Measurements from ENCODE around the gene RPS2. TPM values are rescaled to one million over a fixed set of nuclear protein-coding genes. Genes with fewer than 3 reads are reported as not detected.

RPS2 gene
- total RNA-seq, 5 donors from 2014 or later (not counting 1 experiment from before 2014, with no cell fraction given), result 3,208 to 3,662 (median 3,410) TPM

DNA sequence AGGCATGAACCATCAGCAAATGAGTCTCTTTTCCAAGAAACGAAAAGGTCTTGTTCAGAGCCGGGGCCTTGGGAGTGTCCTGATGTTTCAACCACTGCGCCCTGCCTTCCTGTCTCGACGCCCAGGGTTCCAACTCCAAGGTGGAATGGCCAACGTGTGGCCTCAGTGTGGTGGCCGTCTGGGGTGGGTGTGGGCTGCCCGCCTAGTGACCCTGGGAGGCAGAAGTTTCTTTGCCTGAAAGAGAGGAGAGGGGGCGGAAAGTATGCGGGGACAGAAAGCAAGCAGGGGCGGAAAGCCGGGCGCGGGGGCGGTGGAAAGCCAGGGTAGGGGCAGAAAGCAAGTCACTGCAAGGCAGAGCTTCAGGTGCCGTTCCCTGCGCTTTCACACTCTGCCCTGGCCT, 25.7 kb downstream of the RPS2 start:
- Histone ChIP-seq H3K4me1 (ENCODE audit: control insufficient read depth in 1 of 2, extremely low read depth in 1 of 2, insufficient read depth in 2 of 2, low read length in 2 of 2) (peaks cover 2 to 21% of the 10 kb centered on the region in 2 experiments), H3K27ac (ENCODE audit: low read length) (no peak overlapping the region), H3K4me3 (ENCODE audit: control insufficient read depth in 1 of 2, extremely low read depth in 1 of 2, low read length in 1 of 2) (no peak overlapping the region), H3K27me3 (replicated peaks in 1 of 2; ENCODE audit: control insufficient read depth in 2 of 2, extremely low read depth in 1 of 2, insufficient read depth in 2 of 2, low read length in 1 of 2) (no peaks in the 10 kb centered on the region), H3K36me3 (ENCODE audit: control insufficient read depth in 2 of 2, extremely low read depth in 1 of 2, insufficient read depth in 1 of 2, low read length in 1 of 2) (peaks cover 7 to 21% of the 10 kb centered on the region in 2 donors), H3K9me3 (no peaks in the 10 kb centered on the region)
- H3K4me3 Mint-ChIP-seq, result no peak overlapping the region
- ATAC-seq (replicated peaks in 1 of 4), result no peak
- CTCF ChIA-PET, result no interaction called here
- DNase-seq, result no peak
- no peak overlapping the region for H3K27ac Mint-ChIP-seq
- POLR2A ChIA-PET, result no interaction called here
- 97% methylated on average over 12 of the region's 17 CpGs for WGBS (ENCODE audit: insufficient coverage)
- H3K36me3 Mint-ChIP-seq, result peaks cover 3% of the 10 kb centered on the region
- no peaks in the 10 kb centered on the region for H3K9me3 Mint-ChIP-seq
- peaks cover 5 to 19% (median 14%) of the 10 kb centered on the region in 3 donors for H3K4me1 Mint-ChIP-seq
- no peaks in the 10 kb centered on the region for H3K27me3 Mint-ChIP-seq

DNA sequence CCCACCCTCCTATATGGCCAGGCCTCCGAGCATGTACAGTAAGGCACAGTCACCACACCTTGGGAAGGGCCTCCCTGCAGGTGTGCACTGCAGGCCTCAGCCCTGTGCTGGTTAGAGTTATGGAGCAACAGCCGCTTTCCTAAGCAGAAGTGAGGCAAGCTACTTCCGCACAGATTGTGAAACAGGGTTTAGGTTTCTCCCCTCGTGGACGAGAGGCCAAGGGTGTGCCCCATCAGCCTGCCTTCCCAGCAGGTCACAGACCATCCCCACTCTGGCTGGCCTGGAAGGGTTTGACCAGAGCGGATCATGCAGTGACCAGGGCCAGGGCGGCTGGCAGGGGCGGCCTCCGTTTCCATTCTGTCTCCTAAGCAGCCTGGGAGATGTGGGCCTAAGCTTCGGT, 26.3 kb downstream of the RPS2 start:
- WGBS (ENCODE audit: insufficient coverage), result 96% methylated on average over 6 of the region's 10 CpGs
- H3K27me3 ChIP-seq (replicated peaks in 1 of 2; ENCODE audit: control insufficient read depth in 2 of 2, extremely low read depth in 1 of 2, insufficient read depth in 2 of 2, low read length in 1 of 2), result no peaks in the 10 kb centered on the region
- no peaks in the 10 kb centered on the region for H3K9me3 ChIP-seq
- CTCF ChIA-PET, result no interaction called here
- H3K4me3 ChIP-seq (ENCODE audit: control insufficient read depth in 1 of 2, extremely low read depth in 1 of 2, low read length in 1 of 2), result no peak overlapping the region
- ATAC-seq (replicated peaks in 1 of 4) (no peak), DNase-seq (no peak)
- POLR2A ChIA-PET, result no interaction called here
- Mint-ChIP-seq H3K9me3 (no peaks in the 10 kb centered on the region), H3K36me3 (peaks cover 3% of the 10 kb centered on the region), H3K4me1 (peaks cover 0 to 15% (median 11%) of the 10 kb centered on the region in 3 donors), H3K4me3 (no peak overlapping the region), H3K27me3 (no peaks in the 10 kb centered on the region), H3K27ac (no peak overlapping the region)
- H3K4me1 ChIP-seq (ENCODE audit: control insufficient read depth in 1 of 2, extremely low read depth in 1 of 2, insufficient read depth in 2 of 2, low read length in 2 of 2), result peaks cover 2 to 15% of the 10 kb centered on the region in 2 experiments
- no peak overlapping the region for H3K27ac ChIP-seq (ENCODE audit: low read length)
- peaks cover 7 to 21% of the 10 kb centered on the region in 2 donors for H3K36me3 ChIP-seq (ENCODE audit: control insufficient read depth in 2 of 2, extremely low read depth in 1 of 2, insufficient read depth in 1 of 2, low read length in 1 of 2)

DNA sequence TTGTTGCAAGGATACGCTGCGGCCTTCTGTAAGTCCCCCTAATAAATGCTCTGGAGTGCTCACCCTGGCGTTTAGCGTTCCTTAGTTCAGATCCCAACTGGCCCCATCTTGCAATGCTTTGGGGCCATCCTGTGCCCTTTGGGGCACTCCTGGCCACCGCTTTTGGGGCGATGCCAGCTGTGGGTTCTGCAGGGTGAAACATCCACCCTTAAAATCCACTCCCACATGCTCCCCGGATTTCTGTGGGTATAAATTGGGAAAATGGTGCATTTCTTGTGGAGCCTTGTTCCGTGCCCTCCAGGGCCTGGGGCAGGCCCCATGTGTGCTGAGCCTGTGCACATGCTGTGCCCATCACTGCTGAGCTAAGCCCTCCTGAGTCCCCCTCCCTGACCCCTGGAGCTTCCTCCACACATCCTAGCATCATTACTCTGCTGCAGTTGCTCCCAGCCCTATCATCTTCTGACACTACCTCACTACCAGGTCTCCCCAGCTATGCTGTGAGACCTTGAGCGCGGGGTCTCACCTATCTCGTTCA, 27.6 kb downstream of the RPS2 start:
- Mint-ChIP-seq H3K4me1 (peaks cover 0 to 7% (median 7%) of the 10 kb centered on the region in 3 donors), H3K4me3 (no peak overlapping the region), H3K27me3 (no peaks in the 10 kb centered on the region), H3K9me3 (no peaks in the 10 kb centered on the region), H3K36me3 (peaks cover 3% of the 10 kb centered on the region), H3K27ac (no peak overlapping the region)
- Histone ChIP-seq H3K4me1 (ENCODE audit: control insufficient read depth in 1 of 2, extremely low read depth in 1 of 2, insufficient read depth in 2 of 2, low read length in 2 of 2) (peaks cover 0 to 6% of the 10 kb centered on the region in 2 experiments), H3K27me3 (replicated peaks in 1 of 2; ENCODE audit: control insufficient read depth in 2 of 2, extremely low read depth in 1 of 2, insufficient read depth in 2 of 2, low read length in 1 of 2) (peaks cover 0 to 9% of the 10 kb centered on the region in 2 experiments), H3K4me3 (ENCODE audit: control insufficient read depth in 1 of 2, extremely low read depth in 1 of 2, low read length in 1 of 2) (no peak overlapping the region), H3K36me3 (ENCODE audit: control insufficient read depth in 2 of 2, extremely low read depth in 1 of 2, insufficient read depth in 1 of 2, low read length in 1 of 2) (peaks cover 7 to 21% of the 10 kb centered on the region in 2 donors), H3K9me3 (no peaks in the 10 kb centered on the region), H3K27ac (ENCODE audit: low read length) (no peak overlapping the region)
- DNase-seq (no peak), ATAC-seq (replicated peaks in 1 of 4) (no peak)
- CTCF ChIA-PET, result no interaction called here
- 96% methylated on average over 5 of the region's 11 CpGs for WGBS (ENCODE audit: insufficient coverage)
- POLR2A ChIA-PET, result no interaction called here

DNA sequence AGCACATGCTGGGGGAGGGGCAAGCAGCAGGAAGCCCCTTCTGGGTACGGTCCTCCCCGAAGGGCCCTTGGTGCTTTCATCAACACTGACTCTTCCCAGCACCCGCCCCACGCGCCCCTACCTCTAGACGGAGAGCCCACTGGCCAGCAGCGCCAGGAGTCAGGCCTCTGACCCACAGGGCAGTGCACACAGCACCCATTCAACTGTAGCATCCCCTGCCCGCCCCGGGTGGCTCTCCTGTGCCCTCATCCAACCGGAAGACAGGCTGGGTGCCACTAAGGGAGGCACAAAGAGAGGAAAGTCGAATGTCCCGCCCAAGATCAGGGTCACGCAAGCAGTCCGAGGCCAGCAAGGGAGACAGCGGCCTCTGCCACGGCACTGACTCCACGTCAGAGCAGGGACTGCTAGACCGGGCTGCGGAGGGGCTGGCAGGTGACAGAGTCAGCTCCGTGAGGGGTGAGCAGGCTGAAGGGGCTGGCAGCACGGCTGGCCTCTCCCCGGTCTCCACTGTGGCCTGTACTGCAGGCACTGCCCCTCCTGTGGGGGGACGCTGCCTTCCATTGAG, 31.4 kb downstream of the RPS2 start:
- no peak overlapping the region for H3K27ac Mint-ChIP-seq
- H3K27me3 Mint-ChIP-seq, result no peaks in the 10 kb centered on the region
- no peak for DNase-seq
- CTCF ChIA-PET, result no interaction called here
- H3K4me1 Mint-ChIP-seq, result peaks cover 0 to 3% (median 1%) of the 10 kb centered on the region in 3 donors
- WGBS (ENCODE audit: insufficient coverage), result 87% methylated on average over 21 of the region's 23 CpGs
- Histone ChIP-seq H3K36me3 (ENCODE audit: control insufficient read depth in 2 of 2, extremely low read depth in 1 of 2, insufficient read depth in 1 of 2, low read length in 1 of 2) (peaks cover 0 to 4% of the 10 kb centered on the region in 2 donors), H3K27me3 (replicated peaks in 1 of 2; ENCODE audit: control insufficient read depth in 2 of 2, extremely low read depth in 1 of 2, insufficient read depth in 2 of 2, low read length in 1 of 2) (peaks cover 0 to 13% of the 10 kb centered on the region in 2 experiments), H3K9me3 (no peaks in the 10 kb centered on the region), H3K27ac (ENCODE audit: low read length) (no peak overlapping the region), H3K4me3 (ENCODE audit: control insufficient read depth in 1 of 2, extremely low read depth in 1 of 2, low read length in 1 of 2) (no peak overlapping the region), H3K4me1 (ENCODE audit: control insufficient read depth in 1 of 2, extremely low read depth in 1 of 2, insufficient read depth in 2 of 2, low read length in 2 of 2) (peaks cover 2 to 11% of the 10 kb centered on the region in 2 experiments)
- no peak overlapping the region for H3K4me3 Mint-ChIP-seq
- H3K36me3 Mint-ChIP-seq, result peaks cover 3% of the 10 kb centered on the region
- POLR2A ChIA-PET, result no interaction called here
- no peaks in the 10 kb centered on the region for H3K9me3 Mint-ChIP-seq
- ATAC-seq (replicated peaks in 1 of 4), result no peak

DNA sequence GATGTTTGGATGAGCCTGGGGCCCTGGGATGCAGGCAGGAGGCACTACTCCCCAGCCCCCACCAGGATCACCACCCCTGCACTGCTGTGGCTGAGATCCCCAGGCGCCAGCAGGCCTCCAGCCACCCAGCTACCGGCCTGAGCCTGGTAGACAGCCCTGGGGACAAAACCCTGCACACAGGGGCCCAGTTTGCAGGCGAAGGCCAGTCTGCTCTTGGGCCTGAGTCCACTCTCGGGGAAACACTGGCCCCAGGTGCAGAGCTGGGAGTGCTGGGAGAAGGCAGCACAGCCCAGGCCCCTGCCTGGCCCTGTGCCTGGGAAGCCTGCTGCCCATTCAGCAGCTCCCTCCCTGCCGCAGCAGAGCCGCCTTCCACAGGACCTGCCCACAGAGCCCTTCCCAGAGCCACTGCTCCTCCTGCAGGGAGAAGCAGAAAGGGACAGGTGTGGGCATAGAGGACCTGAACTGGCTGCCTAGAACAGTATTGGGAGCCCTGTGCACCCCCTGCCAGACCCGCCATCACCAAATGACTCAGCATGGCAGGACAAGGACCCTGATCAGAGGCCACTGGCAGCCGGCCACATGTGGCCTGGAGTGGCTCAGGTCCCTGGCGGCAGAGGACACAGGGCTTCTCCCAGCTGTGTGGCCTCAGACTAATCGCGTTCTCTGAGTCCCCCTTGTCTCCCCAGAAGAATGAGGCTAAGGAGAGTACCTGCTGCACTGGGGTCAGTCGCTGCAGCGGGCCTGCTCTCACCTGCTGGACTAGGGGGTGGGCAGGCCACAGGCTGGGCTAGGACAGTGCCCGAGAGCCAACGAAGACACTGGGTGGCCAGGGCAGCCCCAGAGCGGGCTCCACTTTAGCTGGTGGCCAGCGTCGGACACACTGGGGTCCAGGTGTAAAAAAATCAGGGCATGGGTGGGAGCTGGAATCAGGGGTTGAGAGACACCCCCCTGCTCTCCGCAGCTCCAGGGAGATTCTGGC, 32.3 kb downstream of the RPS2 start:
- Histone ChIP-seq H3K27me3 (replicated peaks in 1 of 2; ENCODE audit: control insufficient read depth in 2 of 2, extremely low read depth in 1 of 2, insufficient read depth in 2 of 2, low read length in 1 of 2) (peaks cover 0 to 13% of the 10 kb centered on the region in 2 experiments), H3K36me3 (ENCODE audit: control insufficient read depth in 2 of 2, extremely low read depth in 1 of 2, insufficient read depth in 1 of 2, low read length in 1 of 2) (no peaks in the 10 kb centered on the region), H3K4me3 (ENCODE audit: control insufficient read depth in 1 of 2, extremely low read depth in 1 of 2, low read length in 1 of 2) (no peak overlapping the region), H3K27ac (ENCODE audit: low read length) (no peak overlapping the region), H3K4me1 (ENCODE audit: control insufficient read depth in 1 of 2, extremely low read depth in 1 of 2, insufficient read depth in 2 of 2, low read length in 2 of 2) (peaks cover 2 to 11% of the 10 kb centered on the region in 2 experiments), H3K9me3 (no peaks in the 10 kb centered on the region)
- ChIA-PET CTCF (no interaction called here), POLR2A (no interaction called here)
- H3K27me3 Mint-ChIP-seq, result no peaks in the 10 kb centered on the region
- peaks cover 0 to 3% (median 1%) of the 10 kb centered on the region in 3 donors for H3K4me1 Mint-ChIP-seq
- WGBS (ENCODE audit: insufficient coverage), result 89% methylated on average over 16 of the region's 19 CpGs
- H3K4me3 Mint-ChIP-seq, result no peak overlapping the region
- H3K36me3 Mint-ChIP-seq, result no peaks in the 10 kb centered on the region
- no peaks in the 10 kb centered on the region for H3K9me3 Mint-ChIP-seq
- ATAC-seq (replicated peaks in 1 of 4) (no peak), DNase-seq (no peak)
- no peak overlapping the region for H3K27ac Mint-ChIP-seq

DNA sequence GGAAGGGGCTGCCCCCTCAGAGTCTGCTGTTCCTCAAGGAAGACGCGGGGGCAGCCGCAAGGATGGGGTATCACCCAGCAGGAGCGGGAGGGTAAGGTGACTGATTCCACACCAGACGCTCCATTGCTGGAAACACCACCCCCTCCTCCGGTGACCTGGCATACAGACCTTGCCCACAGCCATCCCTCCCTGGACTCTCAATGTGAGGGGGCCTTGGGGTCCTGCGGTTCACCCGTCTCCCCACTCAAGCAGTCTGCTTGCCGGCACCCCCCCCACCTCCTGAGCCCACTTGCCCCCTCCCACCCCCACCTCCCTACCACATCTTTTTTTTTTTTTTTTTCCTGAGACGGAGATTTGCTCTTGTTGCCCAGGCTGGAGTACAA, 34.3 kb downstream of the RPS2 start:
- no peak for DNase-seq
- Mint-ChIP-seq H3K27me3 (no peaks in the 10 kb centered on the region), H3K9me3 (no peaks in the 10 kb centered on the region), H3K36me3 (no peaks in the 10 kb centered on the region), H3K4me1 (peaks cover 0 to 3% (median 1%) of the 10 kb centered on the region in 3 donors), H3K4me3 (peak overlapping the region in 2 of 3 donors; percentile 36 to 43), H3K27ac (no peak overlapping the region)
- POLR2A ChIA-PET, result no interaction called here
- no peaks in the 10 kb centered on the region for H3K36me3 ChIP-seq (ENCODE audit: control insufficient read depth in 2 of 2, extremely low read depth in 1 of 2, insufficient read depth in 1 of 2, low read length in 1 of 2)
- peaks cover 0 to 17% of the 10 kb centered on the region in 2 experiments for H3K27me3 ChIP-seq (replicated peaks in 1 of 2; ENCODE audit: control insufficient read depth in 2 of 2, extremely low read depth in 1 of 2, insufficient read depth in 2 of 2, low read length in 1 of 2)
- H3K9me3 ChIP-seq, result no peaks in the 10 kb centered on the region
- no peak overlapping the region for H3K27ac ChIP-seq (ENCODE audit: low read length)
- H3K4me3 ChIP-seq (ENCODE audit: control insufficient read depth in 1 of 2, extremely low read depth in 1 of 2, low read length in 1 of 2), result no peak overlapping the region
- H3K4me1 ChIP-seq (ENCODE audit: control insufficient read depth in 1 of 2, extremely low read depth in 1 of 2, insufficient read depth in 2 of 2, low read length in 2 of 2), result peaks cover 2 to 11% of the 10 kb centered on the region in 2 experiments
- CTCF ChIA-PET, result interaction anchor here in 1 of 2 donors (0.7 kb wide), 1 partner anchor 69 kb away, joined by 3 read pairs; no protein-coding TSS in a partner anchor
- no peak for ATAC-seq (replicated peaks in 1 of 4)
- WGBS (ENCODE audit: insufficient coverage), result 80% methylated on average over 1 of the region's 10 CpGs
